ENCODE results near the gene SOD1.

DNA sequence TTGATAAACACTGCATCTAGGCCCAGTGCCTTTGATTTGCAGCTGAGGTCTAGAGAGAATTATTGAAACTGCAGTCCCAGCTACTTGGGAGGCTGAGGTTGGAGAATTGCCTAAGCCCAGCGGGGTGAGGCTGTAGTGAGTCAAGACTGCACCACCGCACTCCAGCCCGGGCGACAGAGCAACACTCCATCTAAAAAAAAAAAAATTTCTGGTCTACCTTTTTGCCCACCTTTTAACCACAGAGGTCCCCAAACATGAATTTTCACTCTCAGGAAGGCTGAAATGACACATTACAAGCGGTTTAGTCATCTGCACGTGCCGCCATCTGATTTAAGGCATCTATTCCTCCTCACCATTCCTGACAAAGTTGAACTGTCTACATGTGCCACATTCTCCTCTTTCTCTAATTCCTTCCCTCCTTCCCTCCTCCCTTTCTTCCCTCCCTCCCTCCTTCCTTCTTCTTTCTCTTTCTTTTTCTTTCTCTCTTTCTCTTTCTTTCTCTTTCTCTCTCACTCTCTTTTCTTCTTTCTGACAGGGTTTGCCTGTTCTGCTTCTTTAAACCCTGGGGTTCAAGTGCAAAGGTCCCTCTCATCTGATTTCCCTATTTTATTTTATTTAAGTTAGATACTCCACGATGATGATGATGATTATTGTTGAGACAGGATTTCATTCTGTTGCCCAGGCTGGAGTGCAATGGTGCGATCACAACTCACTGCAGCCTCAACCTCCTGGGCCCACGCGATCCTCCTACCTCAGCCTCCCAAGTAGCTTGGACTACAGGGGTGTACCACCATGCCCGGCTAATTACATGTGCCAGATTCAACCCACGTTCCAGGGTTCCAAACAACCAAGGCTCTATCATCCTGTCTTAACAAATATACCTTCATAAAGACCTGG lies 3.0 kb upstream of the SOD1 start:
- TF ChIP-seq POLR2A (IDR thresholded peaks at IDR 0.05; ENCODE audit: low read length) (no peak), GATA1 (IDR thresholded peaks at IDR 0.05; ENCODE audit: low read depth, low read length) (no peak)

Measured in erythroblast (primary cell).